HL-60 (cell line): ENCODE data around the gene MYH9.

Experiments used
- DNase-seq, 2 experiments: peaks; one replicate each; pipeline ENCODE4 v3.0.0-alpha.2; 2010 to 2020; ENCODE audit warnings: low read depth in 1 of 2, low spot score in 1 of 2
- H3K27ac ChIP-seq: fragments of 250-450 bp; sonication (Bioruptor Pico); replicated peaks from 2 replicates; pipeline ENCODE4 v1.5.1; 2020; ENCODE audit warnings: mild to moderate bottlenecking, moderate library complexity
- H3K27me3 ChIP-seq: fragments of 250-450 bp; sonication (Bioruptor Pico); 2 replicates; pipeline ENCODE4 v1.5.1; 2021; ENCODE audit warnings: mild to moderate bottlenecking, moderate library complexity; ENCODE audit not compliant: insufficient read depth, poor library complexity, severe bottlenecking
- H3K4me3 ChIP-seq: replicated peaks from 2 replicates; pipeline ENCODE4 v1.5.1; 2011; ENCODE audit warnings: mild to moderate bottlenecking, control low read depth, low read length; ENCODE audit not compliant: insufficient read depth
- CTCF ChIP-seq: IDR thresholded peaks from one replicate; pipeline ENCODE4 v1.5.1; 2011; ENCODE audit warnings: low read length, control low read depth, inconsistent platforms; ENCODE audit not compliant: insufficient read depth
- GABPA ChIP-seq: IDR thresholded peaks from 2 replicates; pipeline ENCODE4 v1.6.1; 2012; ENCODE audit warnings: low read depth
- POLR2AphosphoS5 ChIP-seq: IDR thresholded peaks from 2 replicates; pipeline ENCODE4 v1.6.1; 2012; ENCODE audit warnings: low read depth
- SPI1 ChIP-seq: IDR thresholded peaks from 2 replicates; pipeline ENCODE4 v1.6.1; 2012; ENCODE audit warnings: low read depth, mild to moderate bottlenecking, borderline replicate concordance
- TF ChIP-seq, protein P1 (sequence below): IDR thresholded peaks from 2 replicates; pipeline ENCODE4 v1.6.1; 2012; ENCODE audit warnings: low read depth; ENCODE audit not compliant: insufficient replicate concordance

The MYH9 gene

GRCh38 chr22:36350751-36351594 lies 36.8 kb downstream of the MYH9 start:
- DNase-seq: no peak
- TF ChIP-seq SPI1 (no peak), POLR2AphosphoS5 (no peak), CTCF (no peak), GABPA (no peak)
- TF ChIP-seq, protein P1, sequence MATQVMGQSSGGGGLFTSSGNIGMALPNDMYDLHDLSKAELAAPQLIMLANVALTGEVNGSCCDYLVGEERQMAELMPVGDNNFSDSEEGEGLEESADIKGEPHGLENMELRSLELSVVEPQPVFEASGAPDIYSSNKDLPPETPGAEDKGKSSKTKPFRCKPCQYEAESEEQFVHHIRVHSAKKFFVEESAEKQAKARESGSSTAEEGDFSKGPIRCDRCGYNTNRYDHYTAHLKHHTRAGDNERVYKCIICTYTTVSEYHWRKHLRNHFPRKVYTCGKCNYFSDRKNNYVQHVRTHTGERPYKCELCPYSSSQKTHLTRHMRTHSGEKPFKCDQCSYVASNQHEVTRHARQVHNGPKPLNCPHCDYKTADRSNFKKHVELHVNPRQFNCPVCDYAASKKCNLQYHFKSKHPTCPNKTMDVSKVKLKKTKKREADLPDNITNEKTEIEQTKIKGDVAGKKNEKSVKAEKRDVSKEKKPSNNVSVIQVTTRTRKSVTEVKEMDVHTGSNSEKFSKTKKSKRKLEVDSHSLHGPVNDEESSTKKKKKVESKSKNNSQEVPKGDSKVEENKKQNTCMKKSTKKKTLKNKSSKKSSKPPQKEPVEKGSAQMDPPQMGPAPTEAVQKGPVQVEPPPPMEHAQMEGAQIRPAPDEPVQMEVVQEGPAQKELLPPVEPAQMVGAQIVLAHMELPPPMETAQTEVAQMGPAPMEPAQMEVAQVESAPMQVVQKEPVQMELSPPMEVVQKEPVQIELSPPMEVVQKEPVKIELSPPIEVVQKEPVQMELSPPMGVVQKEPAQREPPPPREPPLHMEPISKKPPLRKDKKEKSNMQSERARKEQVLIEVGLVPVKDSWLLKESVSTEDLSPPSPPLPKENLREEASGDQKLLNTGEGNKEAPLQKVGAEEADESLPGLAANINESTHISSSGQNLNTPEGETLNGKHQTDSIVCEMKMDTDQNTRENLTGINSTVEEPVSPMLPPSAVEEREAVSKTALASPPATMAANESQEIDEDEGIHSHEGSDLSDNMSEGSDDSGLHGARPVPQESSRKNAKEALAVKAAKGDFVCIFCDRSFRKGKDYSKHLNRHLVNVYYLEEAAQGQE: no peak
- Histone ChIP-seq H3K27me3 (no peaks in the 10 kb centered on the region), H3K4me3 (no peak overlapping the region), H3K27ac (no peak overlapping the region)

DNA sequence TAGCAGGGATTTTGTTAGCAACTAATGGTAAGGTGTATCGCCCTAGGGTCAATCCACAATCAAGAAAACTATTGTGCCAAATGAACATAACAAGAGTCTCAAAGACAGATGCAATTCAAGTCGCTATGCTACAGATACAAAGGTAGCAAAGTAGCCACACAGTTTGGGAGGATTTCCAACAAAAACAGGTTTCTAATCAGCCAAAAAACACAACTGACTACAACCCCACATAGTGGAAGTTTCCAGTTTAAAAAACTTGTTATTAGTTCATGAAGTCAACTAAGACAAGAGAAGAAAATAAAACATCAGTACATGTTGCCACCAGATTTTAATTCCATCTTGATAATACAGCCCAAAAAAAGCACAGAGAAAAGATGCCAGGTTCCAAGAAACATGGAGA lies 38.0 kb downstream of the MYH9 start:
- DNase-seq: no peak
- H3K27ac ChIP-seq: no peak overlapping the region
- no peak overlapping the region for H3K4me3 ChIP-seq
- H3K27me3 ChIP-seq: no peaks in the 10 kb centered on the region
- TF ChIP-seq SPI1 (no peak), CTCF (no peak), POLR2AphosphoS5 (no peak), GABPA (no peak)
- TF ChIP-seq, protein P1: no peak

DNA sequence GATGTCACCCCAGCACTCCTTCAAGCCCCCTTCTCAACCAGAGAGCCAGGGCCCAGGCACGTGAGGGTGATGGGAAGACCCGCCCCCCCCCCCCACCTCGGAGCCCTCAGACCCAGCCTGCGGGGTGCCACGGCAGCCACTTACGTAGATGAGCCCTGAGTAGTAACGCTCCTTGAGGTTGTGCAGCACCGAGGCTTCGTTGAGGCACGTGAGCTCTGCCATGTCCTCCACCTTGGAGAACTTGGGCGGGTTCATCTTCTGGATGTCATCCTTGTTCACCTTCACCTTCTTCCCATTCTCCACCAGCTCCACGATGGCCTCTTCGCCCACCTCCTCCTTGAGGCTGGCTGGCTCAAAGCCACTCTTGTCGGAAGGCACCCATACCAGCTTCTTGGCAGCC lies 39.0 kb downstream of the MYH9 start:
- no peak for DNase-seq
- H3K27me3 ChIP-seq: no peaks in the 10 kb centered on the region
- no peak overlapping the region for H3K27ac ChIP-seq
- TF ChIP-seq CTCF (no peak), GABPA (no peak), POLR2AphosphoS5 (no peak), SPI1 (no peak)
- TF ChIP-seq, protein P1: no peak
- H3K4me3 ChIP-seq: no peak overlapping the region
